Measurements from ENCODE around the gene KIF21B.

Gene KIF21B

GRCh38 chr1:201042779-201043461, 19.4 kb upstream of the KIF21B start:
- DNase-seq: peak; percentile 80

- no peak for DNase-seq
These were observed 17.5 kb upstream of the KIF21B start for GRCh38 chr1:201041011-201041410.

GRCh38 chr1:201039876-201040275, 16.4 kb upstream of the KIF21B start:
- DNase-seq: no peak

GRCh38 chr1:201039418-201039817, 15.9 kb upstream of the KIF21B start:
- DNase-seq: no peak

GRCh38 chr1:201038186-201038876, 14.8 kb upstream of the KIF21B start:
- no peak for DNase-seq

- DNase-seq: no peak
These were observed 12.8 kb upstream of the KIF21B start for GRCh38 chr1:201036188-201036842.

GRCh38 chr1:201034671-201035070, 11.2 kb upstream of the KIF21B start:
- DNase-seq: no peak

GRCh38 chr1:201032408-201032807, 8.9 kb upstream of the KIF21B start:
- no peak for DNase-seq

- DNase-seq: no peak
These were observed 5.0 kb upstream of the KIF21B start for GRCh38 chr1:201028461-201028889.

- peak; percentile 77 for DNase-seq
These were observed 3.3 kb upstream of the KIF21B start for GRCh38 chr1:201026836-201027235.

- peak; percentile 31 for DNase-seq
These were observed 2.7 kb upstream of the KIF21B start for GRCh38 chr1:201026234-201026633.

GRCh38 chr1:201025571-201026002, 2.1 kb upstream of the KIF21B start:
- DNase-seq: peak; percentile 58

- DNase-seq: peak; percentile 56
These were observed 1.1 kb upstream of the KIF21B start for GRCh38 chr1:201024625-201024998.

- DNase-seq: peak; percentile 44
These were observed 558 bp upstream of the KIF21B start for GRCh38 chr1:201023920-201024624.

- peak; percentile 56 for DNase-seq
These were observed 546 bp downstream of the KIF21B start for GRCh38 chr1:201022820-201023516.

GRCh38 chr1:201022493-201022819, 1.1 kb downstream of the KIF21B start:
- no peak for DNase-seq

- peak; percentile 58 for DNase-seq
These were observed 1.7 kb downstream of the KIF21B start for GRCh38 chr1:201021630-201022492.

- DNase-seq: peak; percentile 75
These were observed 2.5 kb downstream of the KIF21B start for GRCh38 chr1:201020721-201021629.

GRCh38 chr1:201020040-201020591, 3.4 kb downstream of the KIF21B start:
- DNase-seq: peak; percentile 86

GRCh38 chr1:201019321-201019977, 4.1 kb downstream of the KIF21B start:
- DNase-seq: peak; percentile 97

Data from RPMI8226 (cell line).